Endodermal cell (in vitro differentiated cells): ENCODE measurements around the gene PACS1. TPM values are rescaled to one million over a fixed set of nuclear protein-coding genes. Genes with fewer than 3 reads are reported as not detected.
"Not testable (repeated sequence)": the region's sequence is repeated elsewhere in the genome, so short reads cannot be mapped to it uniquely, and the experiment has no call there.

ENCODE experiments used
- DNase-seq: peaks from one replicate; pipeline ENCODE4 v3.0.0-alpha.2; 2017
- H3K27ac ChIP-seq: 2 replicates; pipeline ENCODE4 v1.5.1; 2013; ENCODE audit warnings: mild to moderate bottlenecking, low read depth, low read length, moderate library complexity
- H3K27me3 ChIP-seq: 2 replicates; pipeline ENCODE4 v1.6.1; 2013; ENCODE audit warnings: mild to moderate bottlenecking, low read length, moderate library complexity; ENCODE audit not compliant: insufficient read depth, control insufficient read depth, poor library complexity, severe bottlenecking
- H3K36me3 ChIP-seq: 2 replicates; pipeline ENCODE4 v1.7.0; 2013; ENCODE audit warnings: mild to moderate bottlenecking, low read length, moderate library complexity; ENCODE audit not compliant: control insufficient read depth, insufficient read depth
- H3K4me1 ChIP-seq: one replicate; pipeline ENCODE4 v1.7.0; 2013; ENCODE audit warnings: low read length; ENCODE audit not compliant: control insufficient read depth, insufficient read depth
- H3K4me3 ChIP-seq: 2 replicates; pipeline ENCODE4 v1.5.1; 2013; ENCODE audit warnings: mild to moderate bottlenecking, low read length, moderate library complexity
- H3K9ac ChIP-seq: 2 replicates; pipeline ENCODE4 v1.6.1; 2013; ENCODE audit warnings: mild to moderate bottlenecking, low read length, moderate library complexity; ENCODE audit not compliant: poor library complexity, severe bottlenecking; ENCODE audit errors: extremely low read depth
- H3K9me3 ChIP-seq: 2 replicates; pipeline ENCODE4 v1.6.1; 2013; ENCODE audit warnings: mild to moderate bottlenecking, low read length, moderate library complexity; ENCODE audit not compliant: control insufficient read depth
- H3K27ac Mint-ChIP-seq: 2 replicates; pipeline ENCODE4 v1.8.0; 2020; ENCODE audit warnings: mixed read lengths
- H3K27me3 Mint-ChIP-seq: 2 replicates; pipeline ENCODE4 v1.8.0; 2021; ENCODE audit warnings: mild to moderate bottlenecking, mixed read lengths; ENCODE audit not compliant: insufficient read depth
- H3K36me3 Mint-ChIP-seq: 2 replicates; pipeline ENCODE4 v1.8.0; 2020; ENCODE audit warnings: low read depth, mixed read lengths
- H3K4me1 Mint-ChIP-seq: 2 replicates; pipeline ENCODE4 v1.8.0; 2020; ENCODE audit warnings: mixed read lengths
- H3K4me3 Mint-ChIP-seq: 2 replicates; pipeline ENCODE4 v1.8.0; 2020; ENCODE audit warnings: mild to moderate bottlenecking, moderate library complexity, mixed read lengths
- H3K9me3 Mint-ChIP-seq: 2 replicates; pipeline ENCODE4 v1.8.0; 2020; ENCODE audit warnings: mild to moderate bottlenecking, mixed read lengths
- CTCF ChIP-seq: fragments of 200-600 bp; sonication (generic); conservative IDR thresholded peaks from 2 replicates; pipeline ENCODE4 v1.5.0; 2021; ENCODE audit warnings: antibody characterized with exemption, mild to moderate bottlenecking
- WGBS, 2 experiments: methylation state at CpG; one replicate each; pipeline versions ENCODE4 v1.1.5 to v1.1.7; 2013; ENCODE audit warnings: missing lambda C conversion rate in 2 of 2, mixed read lengths in 1 of 2; ENCODE audit not compliant: insufficient coverage in 1 of 2, insufficient read length in 1 of 2; 5-methylcytosine and 5-hydroxymethylcytosine counted together
- total RNA-seq, 2 donors: library from RNA; stranded (reverse); fragmentation: NEBNext Ultra II Directional in 1 of 2; extraction: Animal tissue kit (Norgen Biotek cat#: 25700) in 1 of 2; gene quantifications; 2 replicates in 1 of 2; 3 replicates in 1 of 2; pipeline ENCODE4 v1.2.1, GENCODE V29; 2021

PACS1 gene
- total RNA-seq, 2 donors from 2014 or later, result 67.0 to 67.1 TPM

GRCh38 chr11:66022401-66023185 is 47.5 kb upstream of the PACS1 start:
- Mint-ChIP-seq H3K4me3 (no peak overlapping the region), H3K27me3 (peaks cover 32% of the 10 kb centered on the region), H3K9me3 (no peaks in the 10 kb centered on the region), H3K4me1 (no peaks in the 10 kb centered on the region), H3K36me3 (no peaks in the 10 kb centered on the region), H3K27ac (no peak overlapping the region)
- no peak overlapping the region for H3K9ac ChIP-seq
- DNase-seq, result peak; percentile 96
- no peak overlapping the region for H3K4me3 ChIP-seq
- H3K36me3 ChIP-seq, result no peaks in the 10 kb centered on the region
- H3K27me3 ChIP-seq, result peaks cover 6% of the 10 kb centered on the region
- 35 to 49% methylated on average over 24 to 46 of the region's 46 CpGs for WGBS, 2 experiments
- TF ChIP-seq CTCF, result peak; percentile 97
- no peak overlapping the region for H3K27ac ChIP-seq
- H3K4me1 ChIP-seq, result no peaks in the 10 kb centered on the region
- H3K9me3 ChIP-seq, result no peaks in the 10 kb centered on the region

GRCh38 chr11:66023186-66023440 is 47.0 kb upstream of the PACS1 start:
- H3K9me3 Mint-ChIP-seq, DNase-seq, H3K9ac ChIP-seq: not testable (repeated sequence)

GRCh38 chr11:66026017-66026529 is 44.0 kb upstream of the PACS1 start, which contains the start of gene CATSPER1:
CATSPER1 (minus strand) TSS chr11:66026479; CDS start chr11:66026379, 100 bp downstream.
- H3K4me3 Mint-ChIP-seq, result no peak within 1 kb of the TSS

More at GRCh38 chr11:66023186-66023440, 47.0 kb upstream of the PACS1 start:
- H3K36me3 Mint-ChIP-seq, H3K27ac Mint-ChIP-seq, H3K4me3 Mint-ChIP-seq, H3K27me3 ChIP-seq, H3K4me1 ChIP-seq, H3K4me1 Mint-ChIP-seq, H3K4me3 ChIP-seq, H3K27ac ChIP-seq, H3K9me3 ChIP-seq, H3K36me3 ChIP-seq: not testable (repeated sequence)
- WGBS, 2 experiments, result 71 to 83% methylated on average over 4 to 5 of the region's 5 CpGs
- H3K27me3 Mint-ChIP-seq, result peaks cover 32% of the 10 kb centered on the region

More at GRCh38 chr11:66026017-66026529, 44.0 kb upstream of the PACS1 start, which contains the start of gene CATSPER1:
- no peak within 1 kb of the TSS for H3K27ac Mint-ChIP-seq
- TF ChIP-seq CTCF, result no peak
- H3K4me3 ChIP-seq, result no peak within 1 kb of the TSS
- WGBS, 2 experiments, result 91 to 92% methylated on average over 10 to 18 of the region's 18 CpGs
- H3K27me3 ChIP-seq, result peaks cover 6% of the 10 kb centered on the region
- H3K4me1 Mint-ChIP-seq, result no peaks in the 10 kb centered on the region
- no peaks in the 10 kb centered on the region for H3K4me1 ChIP-seq
- H3K36me3 Mint-ChIP-seq, result no peaks in the 10 kb centered on the region
- H3K36me3 ChIP-seq, result no peaks in the 10 kb centered on the region
- no peak for DNase-seq
- no peaks in the 10 kb centered on the region for H3K9me3 Mint-ChIP-seq
- H3K9me3 ChIP-seq, result no peaks in the 10 kb centered on the region
- H3K27ac ChIP-seq, result no peak within 1 kb of the TSS
- no peak within 1 kb of the TSS for H3K9ac ChIP-seq
- H3K27me3 Mint-ChIP-seq, result peaks cover 32% of the 10 kb centered on the region
